Liver (tissue), 9 donors: ENCODE results near the gene FHOD1. TPM values are rescaled to one million over a fixed set of nuclear protein-coding genes. Genes with fewer than 3 reads are reported as not detected.

Source experiments
- DNase-seq: peaks from one replicate; pipeline ENCODE4 v3.0.0-alpha.2; 2017; ENCODE audit warnings: low spot score
- H3K27ac ChIP-seq, 2 donors: one replicate each; pipeline ENCODE4 v1.7.0; 2013; ENCODE audit warnings: inconsistent platforms in 2 of 2, low read length in 2 of 2, control low read depth in 1 of 2, low read depth in 1 of 2, mild to moderate bottlenecking in 1 of 2
- H3K27me3 ChIP-seq, 4 donors: one replicate each; pipeline versions ENCODE4 v1.6.1 to v1.7.0; 2013; ENCODE audit warnings: low read length in 3 of 4, inconsistent platforms in 1 of 4, mild to moderate bottlenecking in 1 of 4, moderate library complexity in 1 of 4; ENCODE audit not compliant: control insufficient read depth in 4 of 4, insufficient read depth in 4 of 4
- H3K36me3 ChIP-seq, 4 donors: one replicate each; pipeline versions ENCODE4 v1.6.1 to v1.7.0; 2013; ENCODE audit warnings: low read length in 3 of 4, mild to moderate bottlenecking in 3 of 4, low read depth in 1 of 4, moderate library complexity in 1 of 4; ENCODE audit not compliant: control insufficient read depth in 4 of 4, insufficient read depth in 3 of 4
- H3K4me1 ChIP-seq, 4 donors: one replicate each; pipeline versions ENCODE4 v1.6.1 to v1.7.0; 2013; ENCODE audit warnings: low read length in 3 of 4, mild to moderate bottlenecking in 3 of 4, moderate library complexity in 1 of 4; ENCODE audit not compliant: control insufficient read depth in 4 of 4, insufficient read depth in 4 of 4
- H3K4me3 ChIP-seq, 3 donors: one replicate each; pipeline versions ENCODE4 v1.6.1 to v1.7.0; 2013; ENCODE audit warnings: low read length in 3 of 3, control low read depth in 1 of 3, low read depth in 1 of 3, mild to moderate bottlenecking in 1 of 3
- H3K9ac ChIP-seq, 2 donors: one replicate each; pipeline ENCODE4 v1.7.0; 2013; ENCODE audit warnings: low read length in 2 of 2, mild to moderate bottlenecking in 2 of 2, moderate library complexity in 2 of 2, control low read depth in 1 of 2, low read depth in 1 of 2
- H3K9me3 ChIP-seq, 4 donors: one replicate each; pipeline versions ENCODE4 v1.6.1 to v1.7.0; 2013; ENCODE audit warnings: low read length in 3 of 4; ENCODE audit not compliant: control insufficient read depth in 4 of 4
- CTCF ChIP-seq: fragments of 150-350 bp; IDR thresholded peaks from 2 replicates; pipeline ENCODE4 v1.5.1; 2017; ENCODE audit warnings: improper control_type of control experiment, low read depth, low read length; ENCODE audit not compliant: missing input control
- FOXA1 ChIP-seq: IDR thresholded peaks from 2 replicates; pipeline ENCODE4 v1.6.1; 2016; ENCODE audit warnings: antibody characterized with exemption
- FOXA2 ChIP-seq: IDR thresholded peaks from 2 replicates; pipeline ENCODE4 v1.6.1; 2016; ENCODE audit warnings: antibody characterized with exemption
- GABPA ChIP-seq, 2 donors: IDR thresholded peaks in 1 of 2; conservative IDR thresholded peaks in 1 of 2; 2 replicates each; pipeline ENCODE4 v1.6.1; 2016; ENCODE audit warnings: antibody characterized with exemption in 2 of 2, mild to moderate bottlenecking in 1 of 2, moderate library complexity in 1 of 2
- HNF4A ChIP-seq, 2 donors: conservative IDR thresholded peaks; 2 replicates each; pipeline ENCODE4 v1.6.1; 2016; ENCODE audit warnings: antibody characterized with exemption in 2 of 2, mild to moderate bottlenecking in 2 of 2
- HNF4G ChIP-seq: IDR thresholded peaks from 2 replicates; pipeline ENCODE4 v1.6.1; 2016; ENCODE audit warnings: antibody characterized with exemption
- JUND ChIP-seq, 2 donors: IDR thresholded peaks; 2 replicates each; pipeline ENCODE4 v1.6.1; 2016; ENCODE audit warnings: antibody characterized with exemption in 2 of 2
- NR2F2 ChIP-seq: IDR thresholded peaks from 2 replicates; pipeline ENCODE4 v1.6.1; 2016; ENCODE audit warnings: antibody characterized with exemption
- RAD21 ChIP-seq, 2 donors: IDR thresholded peaks; 2 replicates each; pipeline ENCODE4 v1.6.1; 2016; ENCODE audit warnings: antibody characterized with exemption in 2 of 2, mild to moderate bottlenecking in 2 of 2
- RXRA ChIP-seq, 2 donors: IDR thresholded peaks; 2 replicates each; pipeline ENCODE4 v1.6.1; 2017 to 2018; ENCODE audit warnings: antibody characterized with exemption in 2 of 2, mild to moderate bottlenecking in 1 of 2
- SP1 ChIP-seq: IDR thresholded peaks from 2 replicates; pipeline ENCODE4 v1.6.1; 2018; ENCODE audit warnings: antibody characterized with exemption, mild to moderate bottlenecking
- TAF1 ChIP-seq: conservative IDR thresholded peaks from 2 replicates; pipeline ENCODE4 v1.6.1; 2016; ENCODE audit warnings: antibody characterized with exemption, mild to moderate bottlenecking
- YY1 ChIP-seq: IDR thresholded peaks from 2 replicates; pipeline ENCODE4 v1.6.1; 2016; ENCODE audit warnings: antibody characterized with exemption, mild to moderate bottlenecking
- WGBS: extraction: QIAGEN DNeasy Blood & Tissue Kit; methylation state at CpG from one replicate; pipeline ENCODE4 v1.1.7; 2013; 5-methylcytosine and 5-hydroxymethylcytosine counted together
- polyA plus RNA-seq, 2 donors: library from polyadenylated mRNA; stranded (reverse) in 1 of 2; unstranded in 1 of 2; fragments of 200-250 nt in 1 of 2; fragments of >200 nt in 1 of 2; fragmentation: Nextera tagmentation in 1 of 2; extraction: Ambion mirVana in 1 of 2; gene quantifications; one replicate each; pipeline versions ENCODE4 v1.2.1 to v1.2.3, GENCODE V29; 2013 to 2015
- total RNA-seq, 2 donors: library from RNA; depleted of rRNA; stranded (reverse); fragments of >200 nt; gene quantifications; one replicate each; pipeline ENCODE4 v1.2.3, GENCODE V29; 2014
- TF ChIP-seq, protein P1 (sequence below): IDR thresholded peaks from 2 replicates; pipeline ENCODE4 v1.6.1; 2016; ENCODE audit warnings: antibody characterized with exemption, mild to moderate bottlenecking
- TF ChIP-seq, protein P2 (sequence below): IDR thresholded peaks from 2 replicates; pipeline ENCODE4 v1.6.1; 2016; ENCODE audit warnings: antibody characterized with exemption
- donor health status: healthy.
- donor health status: healthy.
- donor health status: healthy.
- donor health status: healthy.
- donor health status: healthy.

The FHOD1 gene
- total and polyA plus RNA-seq, 4 donors = 2.2 to 6.4 (median 4.1) TPM

- TF ChIP-seq, protein P1, sequence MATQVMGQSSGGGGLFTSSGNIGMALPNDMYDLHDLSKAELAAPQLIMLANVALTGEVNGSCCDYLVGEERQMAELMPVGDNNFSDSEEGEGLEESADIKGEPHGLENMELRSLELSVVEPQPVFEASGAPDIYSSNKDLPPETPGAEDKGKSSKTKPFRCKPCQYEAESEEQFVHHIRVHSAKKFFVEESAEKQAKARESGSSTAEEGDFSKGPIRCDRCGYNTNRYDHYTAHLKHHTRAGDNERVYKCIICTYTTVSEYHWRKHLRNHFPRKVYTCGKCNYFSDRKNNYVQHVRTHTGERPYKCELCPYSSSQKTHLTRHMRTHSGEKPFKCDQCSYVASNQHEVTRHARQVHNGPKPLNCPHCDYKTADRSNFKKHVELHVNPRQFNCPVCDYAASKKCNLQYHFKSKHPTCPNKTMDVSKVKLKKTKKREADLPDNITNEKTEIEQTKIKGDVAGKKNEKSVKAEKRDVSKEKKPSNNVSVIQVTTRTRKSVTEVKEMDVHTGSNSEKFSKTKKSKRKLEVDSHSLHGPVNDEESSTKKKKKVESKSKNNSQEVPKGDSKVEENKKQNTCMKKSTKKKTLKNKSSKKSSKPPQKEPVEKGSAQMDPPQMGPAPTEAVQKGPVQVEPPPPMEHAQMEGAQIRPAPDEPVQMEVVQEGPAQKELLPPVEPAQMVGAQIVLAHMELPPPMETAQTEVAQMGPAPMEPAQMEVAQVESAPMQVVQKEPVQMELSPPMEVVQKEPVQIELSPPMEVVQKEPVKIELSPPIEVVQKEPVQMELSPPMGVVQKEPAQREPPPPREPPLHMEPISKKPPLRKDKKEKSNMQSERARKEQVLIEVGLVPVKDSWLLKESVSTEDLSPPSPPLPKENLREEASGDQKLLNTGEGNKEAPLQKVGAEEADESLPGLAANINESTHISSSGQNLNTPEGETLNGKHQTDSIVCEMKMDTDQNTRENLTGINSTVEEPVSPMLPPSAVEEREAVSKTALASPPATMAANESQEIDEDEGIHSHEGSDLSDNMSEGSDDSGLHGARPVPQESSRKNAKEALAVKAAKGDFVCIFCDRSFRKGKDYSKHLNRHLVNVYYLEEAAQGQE = peak; percentile 22
- peak in 1 of 2 donors; percentile 57 for TF ChIP-seq GABPA (IDR thresholded peaks at IDR 0.05 in 1 of 2, conservative IDR thresholded peaks at IDR 0.05 in 1 of 2)
Observed at GRCh38 chr16:67246081-67246755, 1.1 kb downstream of the FHOD1 start (continued).

- Histone ChIP-seq H3K36me3 (no peaks in the 10 kb centered on the region), H3K9ac (no peak overlapping the region), H3K27me3 (peaks cover 0 to 13% (median 1%) of the 10 kb centered on the region in 4 donors), H3K27ac (peak overlapping the region; percentile 85 to 88), H3K4me1 (peaks cover 17 to 49% (median 34%) of the 10 kb centered on the region in 4 donors), H3K9me3 (no peaks in the 10 kb centered on the region), H3K4me3 (peak overlapping the region in 1 of 3 donors; percentile 59)
- DNase-seq = no peak
- 33% methylated on average over 8 of the region's 8 CpGs for WGBS
- no peak for TF ChIP-seq FOXA1
- TF ChIP-seq, protein P1 = no peak
- no peak for TF ChIP-seq NR2F2
- TF ChIP-seq SP1 = no peak
- no peak for TF ChIP-seq RAD21 (IDR thresholded peaks at IDR 0.05)
- TF ChIP-seq GABPA (IDR thresholded peaks at IDR 0.05 in 1 of 2, conservative IDR thresholded peaks at IDR 0.05 in 1 of 2) = no peak
- TF ChIP-seq TAF1 = no peak
- TF ChIP-seq HNF4G = no peak
- no peak for TF ChIP-seq YY1
Observed at GRCh38 chr16:67245674-67246080, 1.6 kb downstream of the FHOD1 start.

DNA sequence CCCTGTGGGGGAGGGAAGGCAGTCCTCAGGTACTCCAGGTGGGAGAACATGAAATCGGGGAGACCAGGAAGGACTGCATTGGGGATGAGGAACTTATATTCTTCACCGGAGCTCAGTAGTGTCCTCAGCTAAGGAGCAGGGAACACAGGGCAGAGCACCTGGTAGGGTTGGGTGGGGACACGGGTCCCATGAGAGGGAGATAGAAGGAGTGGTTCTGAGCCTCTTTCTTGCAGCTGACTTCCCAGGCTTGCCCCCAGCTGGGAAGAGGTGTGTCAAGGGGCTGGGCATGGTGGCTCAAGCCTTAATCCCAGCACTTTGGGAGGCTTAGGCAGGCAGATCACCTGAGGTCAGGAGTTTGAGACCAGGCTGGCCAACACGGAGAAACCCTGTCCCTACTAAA lies 2.1 kb downstream of the FHOD1 start:
- 71% methylated on average over 4 of the region's 4 CpGs for WGBS
- no peak for DNase-seq
- H3K27me3 ChIP-seq = peaks cover 0 to 13% (median under 1%) of the 10 kb centered on the region in 4 donors
- H3K4me1 ChIP-seq = peaks cover 17 to 52% (median 34%) of the 10 kb centered on the region in 4 donors
- peak overlapping the region; percentile 80 to 88 for H3K27ac ChIP-seq
- TF ChIP-seq RXRA (IDR thresholded peaks at IDR 0.05) = no peak
- TF ChIP-seq JUND (IDR thresholded peaks at IDR 0.05) = no peak
- TF ChIP-seq RAD21 (IDR thresholded peaks at IDR 0.05) = no peak
- no peak for TF ChIP-seq HNF4G
- TF ChIP-seq, protein P2, sequence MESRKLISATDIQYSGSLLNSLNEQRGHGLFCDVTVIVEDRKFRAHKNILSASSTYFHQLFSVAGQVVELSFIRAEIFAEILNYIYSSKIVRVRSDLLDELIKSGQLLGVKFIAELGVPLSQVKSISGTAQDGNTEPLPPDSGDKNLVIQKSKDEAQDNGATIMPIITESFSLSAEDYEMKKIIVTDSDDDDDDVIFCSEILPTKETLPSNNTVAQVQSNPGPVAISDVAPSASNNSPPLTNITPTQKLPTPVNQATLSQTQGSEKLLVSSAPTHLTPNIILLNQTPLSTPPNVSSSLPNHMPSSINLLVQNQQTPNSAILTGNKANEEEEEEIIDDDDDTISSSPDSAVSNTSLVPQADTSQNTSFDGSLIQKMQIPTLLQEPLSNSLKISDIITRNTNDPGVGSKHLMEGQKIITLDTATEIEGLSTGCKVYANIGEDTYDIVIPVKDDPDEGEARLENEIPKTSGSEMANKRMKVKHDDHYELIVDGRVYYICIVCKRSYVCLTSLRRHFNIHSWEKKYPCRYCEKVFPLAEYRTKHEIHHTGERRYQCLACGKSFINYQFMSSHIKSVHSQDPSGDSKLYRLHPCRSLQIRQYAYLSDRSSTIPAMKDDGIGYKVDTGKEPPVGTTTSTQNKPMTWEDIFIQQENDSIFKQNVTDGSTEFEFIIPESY = no peak
- no peak for TF ChIP-seq FOXA2
- no peak for TF ChIP-seq GABPA (IDR thresholded peaks at IDR 0.05 in 1 of 2, conservative IDR thresholded peaks at IDR 0.05 in 1 of 2)
- no peak for TF ChIP-seq YY1
- no peak for TF ChIP-seq TAF1
- no peak for TF ChIP-seq NR2F2
- TF ChIP-seq CTCF = no peak
- no peak for TF ChIP-seq HNF4A (conservative IDR thresholded peaks at IDR 0.05)
- no peaks in the 10 kb centered on the region for H3K9me3 ChIP-seq
- no peak overlapping the region for H3K9ac ChIP-seq
- H3K36me3 ChIP-seq = no peaks in the 10 kb centered on the region
- no peak overlapping the region for H3K4me3 ChIP-seq
